8988T (cell line): ENCODE data around the gene ZNF648.
"Not testable (repeated sequence)": the region's sequence is repeated elsewhere in the genome, so short reads cannot be mapped to it uniquely, and the experiment has no call there.

Experiments
- DNase-seq: peaks from one replicate; pipeline ENCODE4 v3.0.0; 2011

Gene ZNF648

GRCh38 chr1:182015360-182015759, 46.2 kb downstream of the ZNF648 start:
- DNase-seq: no peak

GRCh38 chr1:182010800-182011370, 50.6 kb downstream of the ZNF648 start:
- not testable (repeated sequence) for DNase-seq

DNA sequence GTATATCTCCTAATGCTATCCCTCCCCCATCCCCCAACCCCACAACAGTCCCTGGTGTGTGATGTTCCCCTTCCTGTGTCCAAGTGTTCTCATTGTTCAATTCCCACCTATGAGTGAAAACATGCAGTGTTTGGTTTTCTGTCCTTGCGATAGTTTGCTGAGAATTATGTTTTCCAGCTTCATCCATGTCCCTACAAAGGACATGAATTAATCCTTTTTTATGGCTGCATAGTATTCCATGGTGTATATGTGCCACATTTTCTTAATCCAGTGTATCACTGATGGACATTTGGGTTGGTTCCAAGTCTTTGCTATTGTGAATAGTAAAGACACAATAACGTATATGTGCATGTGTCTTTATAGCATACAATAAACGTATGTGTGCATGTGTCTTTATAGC, 56.1 kb downstream of the ZNF648 start:
- not testable (repeated sequence) for DNase-seq

DNA sequence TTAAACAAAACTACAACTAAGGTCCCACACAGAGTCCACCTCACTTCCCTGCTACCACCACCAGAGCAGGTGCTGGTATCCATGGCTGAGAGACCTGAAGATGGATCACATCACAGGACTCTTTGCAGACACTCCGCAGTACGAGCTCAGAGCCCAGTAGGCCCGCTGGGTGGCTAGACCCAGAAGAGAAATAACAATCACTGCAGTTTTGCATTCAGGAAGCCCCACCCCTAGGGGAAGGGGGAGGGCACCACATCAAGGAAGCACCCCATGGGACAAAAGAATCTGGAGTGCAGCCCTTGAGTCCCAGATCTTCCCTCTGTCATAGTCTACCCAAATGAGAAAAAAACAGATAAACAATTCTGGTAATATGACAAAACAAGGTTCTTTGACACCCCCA, 56.9 kb downstream of the ZNF648 start:
- no peak for DNase-seq
